ENCODE data around the gene ZNF512B. TPM values are rescaled to one million over a fixed set of nuclear protein-coding genes. Genes with fewer than 3 reads are reported as not detected.

The ZNF512B gene
- total and polyA plus RNA-seq, 4 donors, result 1.5 to 16.5 (median 10.8) TPM

DNA sequence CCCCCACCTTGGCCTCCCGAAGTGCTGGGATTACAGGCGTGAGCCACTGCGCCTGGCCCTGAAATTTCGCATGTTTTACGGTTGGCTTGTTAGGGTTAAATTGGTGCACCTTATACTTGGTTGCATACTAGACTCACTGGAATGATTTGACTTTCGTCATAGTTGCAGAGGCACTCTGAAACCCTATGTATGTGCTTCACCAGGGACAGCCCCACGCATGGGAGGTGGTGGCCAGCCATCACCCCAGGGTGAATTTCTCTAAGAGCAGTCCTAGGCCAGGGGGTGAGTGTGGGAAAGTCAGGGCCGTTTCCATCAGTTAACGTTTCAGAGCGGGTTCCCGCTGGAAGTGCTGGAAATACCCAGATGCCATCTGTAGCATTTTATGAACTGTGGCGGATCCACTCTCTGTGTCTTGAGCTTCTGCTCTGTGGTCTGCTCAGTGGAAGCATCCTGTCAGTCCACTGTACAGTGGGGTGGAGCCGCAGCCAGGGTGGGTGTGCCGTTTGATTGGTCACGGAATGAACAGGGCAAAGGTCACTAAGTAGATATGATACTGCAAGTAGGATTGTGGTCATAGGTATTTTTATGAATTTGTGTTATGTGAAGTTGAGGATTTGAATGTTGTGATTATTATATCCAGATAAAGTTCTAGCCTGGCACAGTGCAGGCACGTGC is 61.6 kb downstream of the ZNF512B start:
- Histone ChIP-seq H3K4me3 (ENCODE audit: low read length in 2 of 2) (no peak overlapping the region), H3K36me3 (ENCODE audit: control insufficient read depth in 1 of 2, insufficient read depth in 2 of 2, low read length in 1 of 2) (no peaks in the 10 kb centered on the region), H3K27me3 (ENCODE audit: control insufficient read depth in 1 of 2, insufficient read depth in 2 of 2, low read length in 1 of 2) (no peaks in the 10 kb centered on the region), H3K9me3 (ENCODE audit: control insufficient read depth, low read length) (no peaks in the 10 kb centered on the region), H3K4me1 (ENCODE audit: control insufficient read depth in 1 of 2, insufficient read depth in 2 of 2, low read length in 2 of 2) (no peaks in the 10 kb centered on the region), H3K27ac (ENCODE audit: low read depth in 1 of 2, low read length in 2 of 2) (no peak overlapping the region)
- intact Hi-C loops (cut with DNase I), result no loop called here
- no peak for ATAC-seq (ENCODE audit: low FRiP score)
- no peak for DNase-seq
- 78 to 81% methylated on average over 16 of the region's 16 CpGs for WGBS, 2 donors

Small RNA genes within 50 kb of the gene (microRNA-seq; reads per million reads assigned to microRNA genes)
- gene MIR1914, result 0 to 1.2 reads per million in 2 donors
- gene MIR647, result 0 to 2.0 reads per million in 2 donors
- gene MIR941-1, result 0 reads per million in 2 donors
- 0 reads per million in 2 donors for gene MIR941-2
- gene MIR941-3, result 0 reads per million in 2 donors
- gene MIR941-4, result 0 reads per million in 2 donors
- gene MIR941-5, result 0 reads per million in 2 donors

Other genes starting within 250 kb of the ZNF512B start
- gene LIME1, start 233.3 kb downstream of the ZNF512B start, total RNA-seq, result 1 to 10 TPM; 6.5 to 7.4 TPM
- 10 to 100 TPM in 1 of 2 donors, 1 to 10 TPM in 1; 9.9 to 57.6 TPM for gene LIME1, start 233.3 kb downstream of the ZNF512B start, polyA plus RNA-seq
- gene SLC2A4RG, start 230.2 kb downstream of the ZNF512B start, total RNA-seq, result 10 to 100 TPM; 49.9 to 72.4 TPM
- 10 to 100 TPM; 24.7 to 86.7 TPM for gene SLC2A4RG, start 230.2 kb downstream of the ZNF512B start, polyA plus RNA-seq
- gene ZBTB46, start 138.7 kb downstream of the ZNF512B start, total RNA-seq, result 10 to 100 TPM; 17.4 to 22.7 TPM
- 1 to 10 TPM in 1 of 2 donors, under 1 TPM in 1; 0.50 to 2.1 TPM for gene ZBTB46, start 138.7 kb downstream of the ZNF512B start, polyA plus RNA-seq
- gene ABHD16B, start 108.4 kb downstream of the ZNF512B start, total RNA-seq, result not detected
- gene ABHD16B, start 108.4 kb downstream of the ZNF512B start, polyA plus RNA-seq, result under 1 TPM in 1 of 2 donors, not detected in 1; 0.38 TPM
- 100 to 1,000 TPM in 1 of 2 donors, 10 to 100 TPM in 1; 91.2 to 110 TPM for gene TPD52L2, start 104.7 kb downstream of the ZNF512B start, total RNA-seq
- 100 to 1,000 TPM in 1 of 2 donors, 10 to 100 TPM in 1; 89.8 to 112 TPM for gene TPD52L2, start 104.7 kb downstream of the ZNF512B start, polyA plus RNA-seq
- 10 to 100 TPM; 34.6 to 38.1 TPM for gene DNAJC5, start 74.8 kb downstream of the ZNF512B start, total RNA-seq
- gene DNAJC5, start 74.8 kb downstream of the ZNF512B start, polyA plus RNA-seq, result 10 to 100 TPM; 16.2 to 17.2 TPM
- gene UCKL1, start 13.5 kb downstream of the ZNF512B start, total RNA-seq, result 10 to 100 TPM; 27.2 to 39.5 TPM
- gene UCKL1, start 13.5 kb downstream of the ZNF512B start, polyA plus RNA-seq, result 10 to 100 TPM; 24.3 to 85.0 TPM
- 1 to 10 TPM in 1 of 2 donors, under 1 TPM in 1; 0.84 to 4.1 TPM for gene SAMD10, start 9.7 kb upstream of the ZNF512B start, total RNA-seq
- gene SAMD10, start 9.7 kb upstream of the ZNF512B start, polyA plus RNA-seq, result 1 to 10 TPM; 1.8 to 2.0 TPM
- 10 to 100 TPM; 50.3 to 59.1 TPM for gene PRPF6, start 11.2 kb upstream of the ZNF512B start, total RNA-seq
- 10 to 100 TPM; 20.9 to 53.3 TPM for gene PRPF6, start 11.2 kb upstream of the ZNF512B start, polyA plus RNA-seq
- gene C20orf204, start 66.3 kb upstream of the ZNF512B start, total RNA-seq, result 1 to 10 TPM; 1.7 to 2.8 TPM
- 1 to 10 TPM in 1 of 2 donors, not detected in 1; 2.1 TPM for gene C20orf204, start 66.3 kb upstream of the ZNF512B start, polyA plus RNA-seq
- 100 to 1,000 TPM in 1 of 2 donors, 10 to 100 TPM in 1; 43.2 to 186 TPM for gene SOX18, start 79.7 kb upstream of the ZNF512B start, total RNA-seq
- 1 to 10 TPM; 1.3 to 2.6 TPM for gene SOX18, start 79.7 kb upstream of the ZNF512B start, polyA plus RNA-seq
- 10 to 100 TPM; 45.5 to 71.1 TPM for gene TCEA2, start 93.3 kb upstream of the ZNF512B start, total RNA-seq
- gene TCEA2, start 93.3 kb upstream of the ZNF512B start, polyA plus RNA-seq, result 10 to 100 TPM; 26.2 to 80.1 TPM
- 10 to 100 TPM; 19.0 to 20.1 TPM for gene RGS19, start 109.6 kb upstream of the ZNF512B start, total RNA-seq
- gene RGS19, start 109.6 kb upstream of the ZNF512B start, polyA plus RNA-seq, result 10 to 100 TPM; 10.8 to 23.8 TPM
- gene OPRL1, start 110.2 kb upstream of the ZNF512B start, total RNA-seq, result 1 to 10 TPM in 1 of 2 donors, under 1 TPM in 1; 0.78 to 2.9 TPM
- gene OPRL1, start 110.2 kb upstream of the ZNF512B start, polyA plus RNA-seq, result 1 to 10 TPM in 1 of 2 donors, under 1 TPM in 1; 0.72 to 1.1 TPM
- not detected for gene LKAAEAR1, start 114.5 kb upstream of the ZNF512B start, total RNA-seq
- gene LKAAEAR1, start 114.5 kb upstream of the ZNF512B start, polyA plus RNA-seq, result not detected
- not detected for gene NPBWR2, start 137.6 kb upstream of the ZNF512B start, total RNA-seq
- not detected for gene NPBWR2, start 137.6 kb upstream of the ZNF512B start, polyA plus RNA-seq
- gene MYT1, start 194.5 kb upstream of the ZNF512B start, total RNA-seq, result not detected
- not detected for gene MYT1, start 194.5 kb upstream of the ZNF512B start, polyA plus RNA-seq

Measured in aorta (tissue), 5 donors.